HepG2 (cell line): ENCODE measurements around the gene CADPS2. TPM values are rescaled to one million over a fixed set of nuclear protein-coding genes. Genes with fewer than 3 reads are reported as not detected.

ENCODE experiments used
- ATAC-seq: fragments of 200-7000 bp; cut with Tn5 transposase; 3 replicates; pipeline ENCODE4 v1.9.1; 2020; ENCODE audit warnings: mild to moderate bottlenecking, moderate library complexity
- BruUV-seq: library from RNA; stranded (reverse); fragments of 400-500 nt; replicated peaks from 2 replicates; lab custom pipeline; 2021; lab: Mats Ljungman, UMichigan
- CTCF ChIA-PET: fragments of 300-600 bp; formaldehyde crosslinking; extraction: SDS; loops from one replicate; lab custom pipeline; 2021; ENCODE audit warnings: low total read pairs, inconsistent platforms, low intra/inter-chr PET ratio; lab: Yijun Ruan, JAX
- POLR2A ChIA-PET: fragments of 350-600 bp; sonication (Branson Sonifier 250); formaldehyde crosslinking; loops from one replicate; lab custom pipeline; 2020; ENCODE audit warnings: antibody characterized with exemption, inconsistent platforms; lab: Yijun Ruan, JAX
- DNase-seq: peaks from one replicate; pipeline ENCODE4 v3.0.0-alpha.2; 2015; ENCODE audit warnings: low spot score
- FAIRE-seq: peaks from 3 replicates; lab custom pipeline; 2011; peaks lifted over from hg19 to GRCh38; lab: Jason Lieb, UNC
- H2AFZ ChIP-seq: one replicate; pipeline ENCODE4 v1.6.1; 2011; ENCODE audit warnings: low read length, inconsistent platforms
- H3K27ac ChIP-seq: fragments of 300-600 bp; 3 replicates; pipeline ENCODE4 v1.8.0; 2011; ENCODE audit warnings: mixed run types, mild to moderate bottlenecking, mixed read lengths, low read length, inconsistent platforms; ENCODE audit not compliant: insufficient read depth; ENCODE audit errors: extremely low read length
- H3K27me3 ChIP-seq, 2 experiments: fragments of 200-600 bp in 1 of 2; 2 replicates in 1 of 2; 3 replicates in 1 of 2; pipeline versions ENCODE4 v1.6.0 to v1.8.0; 2011; ENCODE audit warnings: low read length in 2 of 2, mild to moderate bottlenecking in 2 of 2, moderate library complexity in 2 of 2, inconsistent platforms in 1 of 2; ENCODE audit not compliant: insufficient read depth in 2 of 2, control insufficient read depth in 1 of 2
- H3K36me3 ChIP-seq, 2 experiments: fragments of 200-600 bp in 1 of 2; replicated peaks in 1 of 2; 2 replicates in 1 of 2; 3 replicates in 1 of 2; pipeline versions ENCODE4 v1.5.1 to v1.8.0; 2011; ENCODE audit warnings: low read length in 2 of 2, inconsistent platforms in 1 of 2; ENCODE audit not compliant: insufficient read depth in 2 of 2, control insufficient read depth in 1 of 2
- H3K4me1 ChIP-seq: 2 replicates; pipeline ENCODE4 v1.5.1; 2012; ENCODE audit warnings: low read length, inconsistent platforms; ENCODE audit not compliant: insufficient read depth
- H3K4me2 ChIP-seq: 2 replicates; pipeline ENCODE4 v1.6.0; 2011; ENCODE audit warnings: low read depth, low read length, inconsistent platforms
- H3K4me3 ChIP-seq, 3 experiments: fragments of 200-600 bp in 1 of 3; sonication (generic), shearing (Covaris generic) in 1 of 3; replicated peaks in 1 of 3; 2 replicates each; pipeline ENCODE4 v1.5.1; 2011 to 2016; ENCODE audit warnings: low read length in 3 of 3, inconsistent platforms in 2 of 3, low read depth in 2 of 3, mild to moderate bottlenecking in 2 of 3, control low read depth in 1 of 3, mixed read lengths in 1 of 3; ENCODE audit not compliant: insufficient read depth in 1 of 3
- H3K79me2 ChIP-seq: one replicate; pipeline ENCODE4 v1.6.1; 2011; ENCODE audit warnings: low read length, inconsistent platforms; ENCODE audit not compliant: insufficient read depth
- H3K9ac ChIP-seq: 2 replicates; pipeline ENCODE4 v1.6.0; 2011; ENCODE audit warnings: mild to moderate bottlenecking, low read depth, low read length, inconsistent platforms; ENCODE audit not compliant: insufficient read depth
- H3K9me3 ChIP-seq: 2 replicates; pipeline ENCODE4 v1.5.1; 2012; ENCODE audit warnings: mild to moderate bottlenecking, low read length
- H4K20me1 ChIP-seq: 2 replicates; pipeline ENCODE4 v1.6.0; 2011; ENCODE audit warnings: inconsistent platforms, mild to moderate bottlenecking, low read length, moderate library complexity; ENCODE audit not compliant: insufficient read depth
- ARID5B ChIP-seq: IDR thresholded peaks from 2 replicates; pipeline ENCODE4 v1.4.0; 2020; ENCODE audit warnings: mild to moderate bottlenecking, missing genetic modification reagents
- CHD4 ChIP-seq: fragments of 200-600 bp; sonication (generic); IDR thresholded peaks from 2 replicates; pipeline ENCODE4 v1.7.0; 2017; ENCODE audit warnings: mild to moderate bottlenecking, low read length, borderline replicate concordance
- ESRRA ChIP-seq: sonication (generic); formaldehyde crosslinking; IDR thresholded peaks from 2 replicates; pipeline ENCODE4 v1.5.1; 2020; ENCODE audit warnings: mild to moderate bottlenecking, low read depth, missing genetic modification reagents
- GFI1 ChIP-seq: sonication (generic); formaldehyde crosslinking; IDR thresholded peaks from 2 replicates; pipeline ENCODE4 v1.5.0; 2020; ENCODE audit warnings: missing genetic modification reagents, mild to moderate bottlenecking, borderline replicate concordance
- HDAC6 ChIP-seq: fragments of 200-600 bp; sonication (generic); IDR thresholded peaks from 2 replicates; pipeline ENCODE4 v1.7.0; 2017; ENCODE audit warnings: mild to moderate bottlenecking, antibody characterized with exemption, low read length, low read depth
- HHEX ChIP-seq: IDR thresholded peaks from 2 replicates; pipeline ENCODE4 v1.6.1; 2016; ENCODE audit warnings: control low read depth
- SKI ChIP-seq: fragments of 450-650 bp; IDR thresholded peaks from one replicate; pipeline ENCODE4 v1.6.1; 2018; ENCODE audit warnings: mild to moderate bottlenecking; ENCODE audit not compliant: partially characterized antibody
- ZBTB20 ChIP-seq: sonication (generic); formaldehyde crosslinking; IDR thresholded peaks from 2 replicates; pipeline ENCODE4 v1.8.1; 2023; ENCODE audit warnings: missing genetic modification reagents, low read depth, mild to moderate bottlenecking, borderline replicate concordance
- ZFP36L2 ChIP-seq: sonication (generic); formaldehyde crosslinking; IDR thresholded peaks from 2 replicates; pipeline ENCODE4 v1.4.0; 2020; ENCODE audit warnings: missing genetic modification reagents
- ZNF547 ChIP-seq: sonication (generic); formaldehyde crosslinking; IDR thresholded peaks from 2 replicates; pipeline ENCODE4 v1.5.1; 2020; ENCODE audit warnings: mild to moderate bottlenecking, missing genetic modification reagents
- ZNF577 ChIP-seq: sonication (generic); formaldehyde crosslinking; IDR thresholded peaks from 2 replicates; pipeline ENCODE4 v1.4.0; 2020; ENCODE audit warnings: mild to moderate bottlenecking, low read depth, missing genetic modification reagents, borderline replicate concordance
- WGBS: methylation state at CpG from one replicate; pipeline ENCODE4 v1.1.6; 2017; ENCODE audit warnings: low lambda C conversion rate; 5-methylcytosine and 5-hydroxymethylcytosine counted together
- in situ Hi-C: cut with HindIII; loops from 2 replicates; pipeline ENCODE4 v1.10.0; 2017; ENCODE audit warnings: low pct_unique_long_range_greater_than_20kb; ENCODE audit not compliant: extremely low pct_ligation_motif_present
- intact Hi-C: fragments of 100-400 bp; cut with micrococcal nuclease; formaldehyde crosslinking; loops from one replicate; pipeline ENCODE4 v1.10.0; 2022; ENCODE audit not compliant: unreplicated experiment
- polyA plus RNA-seq, 8 experiments: library from polyadenylated mRNA; depleted of rRNA in 3 of 8; stranded (reverse) in 7 of 8; unstranded in 1 of 8; fragments of >200 nt; fragmentation: Illumina TruSeq in 4 of 8; extraction: Trizol in 4 of 8; gene quantifications; 2 replicates each; pipeline versions ENCODE4 v1.2.1 to v1.2.3, GENCODE V29; 2011 to 2016; ENCODE audit warnings: low read depth in 4 of 8, missing spikeins in 1 of 8, mixed read lengths in 1 of 8; ENCODE audit not compliant: insufficient read depth in 1 of 8
- total RNA-seq, 5 experiments: library from RNA; depleted of rRNA; stranded (reverse); fragments of >200 nt; fragmentation: Illumina TruSeq; extraction: Trizol; gene quantifications; 2 replicates each; pipeline ENCODE4 v1.2.3, GENCODE V29; 2016; ENCODE audit warnings: low read depth in 1 of 5
- TF ChIP-seq, protein P1 (sequence below), 2 experiments: sonication (generic) in 1 of 2; formaldehyde crosslinking in 1 of 2; IDR thresholded peaks; 2 replicates each; pipeline versions ENCODE4 v1.6.1 to v1.9.0; 2014 to 2022; ENCODE audit warnings: antibody characterized with exemption in 1 of 2, borderline replicate concordance in 1 of 2, inconsistent platforms in 1 of 2, low read depth in 1 of 2, missing genetic modification reagents in 1 of 2

CADPS2 gene
- total and polyA plus RNA-seq, 2 of the 13 experiments (the other 11 are each of a cell fraction or from before 2014, with no cell fraction given), result 17.6 to 43.8 TPM

DNA sequence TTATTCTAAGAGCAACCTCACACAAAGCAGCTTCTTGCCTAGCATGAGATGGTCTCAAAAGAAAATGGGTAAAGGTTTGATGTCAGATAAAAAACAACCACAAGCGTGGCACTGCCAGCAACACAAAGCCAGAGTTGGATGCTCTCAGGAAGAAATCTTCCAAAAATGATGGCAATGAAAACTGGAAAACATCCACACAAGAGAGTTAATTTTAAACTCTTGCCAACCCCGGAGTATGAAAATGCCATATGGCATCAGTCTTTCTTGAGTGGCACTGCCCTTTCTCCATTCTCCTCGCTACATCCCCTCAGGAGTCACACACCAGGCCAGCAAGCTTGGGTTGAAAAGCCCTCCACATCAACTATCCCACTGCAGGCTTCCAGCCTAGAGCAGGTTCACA, 41.0 kb downstream of the CADPS2 start (continued):
- TF ChIP-seq, protein P1, sequence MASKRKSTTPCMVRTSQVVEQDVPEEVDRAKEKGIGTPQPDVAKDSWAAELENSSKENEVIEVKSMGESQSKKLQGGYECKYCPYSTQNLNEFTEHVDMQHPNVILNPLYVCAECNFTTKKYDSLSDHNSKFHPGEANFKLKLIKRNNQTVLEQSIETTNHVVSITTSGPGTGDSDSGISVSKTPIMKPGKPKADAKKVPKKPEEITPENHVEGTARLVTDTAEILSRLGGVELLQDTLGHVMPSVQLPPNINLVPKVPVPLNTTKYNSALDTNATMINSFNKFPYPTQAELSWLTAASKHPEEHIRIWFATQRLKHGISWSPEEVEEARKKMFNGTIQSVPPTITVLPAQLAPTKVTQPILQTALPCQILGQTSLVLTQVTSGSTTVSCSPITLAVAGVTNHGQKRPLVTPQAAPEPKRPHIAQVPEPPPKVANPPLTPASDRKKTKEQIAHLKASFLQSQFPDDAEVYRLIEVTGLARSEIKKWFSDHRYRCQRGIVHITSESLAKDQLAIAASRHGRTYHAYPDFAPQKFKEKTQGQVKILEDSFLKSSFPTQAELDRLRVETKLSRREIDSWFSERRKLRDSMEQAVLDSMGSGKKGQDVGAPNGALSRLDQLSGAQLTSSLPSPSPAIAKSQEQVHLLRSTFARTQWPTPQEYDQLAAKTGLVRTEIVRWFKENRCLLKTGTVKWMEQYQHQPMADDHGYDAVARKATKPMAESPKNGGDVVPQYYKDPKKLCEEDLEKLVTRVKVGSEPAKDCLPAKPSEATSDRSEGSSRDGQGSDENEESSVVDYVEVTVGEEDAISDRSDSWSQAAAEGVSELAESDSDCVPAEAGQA (IDR thresholded peaks at IDR 0.05; ENCODE audit: low read depth), result no peak
- TF ChIP-seq, protein P1 (CRISPR knock-in tag; IDR thresholded peaks at IDR 0.05; ENCODE audit: borderline replicate concordance), result no peak
- no peak for TF ChIP-seq SKI

DNA sequence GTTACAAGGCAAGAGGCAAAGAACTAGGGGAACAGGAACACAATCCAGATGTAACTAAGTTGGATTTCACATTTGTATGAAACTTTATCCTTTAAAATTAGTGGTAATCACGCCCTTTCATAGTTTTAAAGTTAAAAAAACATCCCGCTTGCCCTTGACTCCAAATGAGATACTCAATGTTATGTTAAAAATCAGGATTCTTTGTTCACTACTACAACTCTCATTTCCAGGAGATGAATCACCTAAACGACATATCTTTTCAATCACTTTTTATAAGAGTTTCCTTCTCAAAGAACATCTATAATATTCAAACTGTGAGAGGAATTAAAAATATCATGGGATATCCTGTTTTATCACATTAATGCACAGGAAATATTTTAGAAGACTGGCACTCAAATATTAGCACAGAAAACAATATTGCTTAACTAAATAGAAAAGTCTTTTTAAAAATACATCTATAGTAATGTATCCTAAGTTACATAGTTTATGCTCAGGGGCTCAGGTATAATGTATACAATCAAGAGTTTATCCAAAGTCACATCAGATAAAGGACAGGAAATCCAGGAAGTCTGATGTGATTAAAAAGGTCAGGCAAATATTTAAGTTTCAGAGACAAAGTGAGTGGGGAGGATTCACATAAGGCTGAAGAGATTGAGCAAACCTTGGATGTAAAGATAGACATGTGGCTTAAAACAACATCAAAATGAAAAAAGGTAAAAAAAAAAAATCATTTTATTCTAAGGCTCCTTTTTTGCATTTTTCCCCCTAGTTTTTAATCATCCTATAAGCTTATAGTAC, 41.9 kb downstream of the CADPS2 start:
- H3K4me1 ChIP-seq, result peaks cover 46% of the 10 kb centered on the region
- H3K79me2 ChIP-seq, result no peaks in the 10 kb centered on the region
- no peaks in the 10 kb centered on the region for H3K27me3 ChIP-seq
- ChIA-PET POLR2A (no interaction called here), CTCF (no interaction called here)
- WGBS, result 91% methylated on average over 3 of the region's 3 CpGs
- peak; percentile 63 for DNase-seq
- no peak overlapping the region for H3K9ac ChIP-seq
- ATAC-seq, result no peak
- H2AFZ ChIP-seq, result no peak overlapping the region
- intact Hi-C loops (no loop called here), in situ Hi-C loops (no loop called here)
- H3K27ac ChIP-seq, result no peak overlapping the region
- no peaks in the 10 kb centered on the region for H4K20me1 ChIP-seq
- H3K4me3 ChIP-seq, result no peak overlapping the region
- FAIRE-seq, result no peak
- BruUV-seq, result no TSS peak
- H3K4me2 ChIP-seq, result no peak overlapping the region
- H3K9me3 ChIP-seq, result no peaks in the 10 kb centered on the region
- H3K36me3 ChIP-seq, result peaks cover 2 to 5% of the 10 kb centered on the region in 2 experiments; a peak in 2 of 5 replicates
- TF ChIP-seq GFI1 (CRISPR knock-in tag) (peak; percentile 69), ARID5B (no peak; the same call in 1 of the 2 replicates), ZBTB20 (CRISPR knock-in tag) (peak; percentile 63; the same call in 1 of the 2 replicates), ESRRA (no peak), ZNF547 (CRISPR knock-in tag) (no peak), HHEX (CRISPR knock-in tag) (no peak), ZFP36L2 (CRISPR knock-in tag) (no peak), ZNF577 (CRISPR knock-in tag) (no peak), CHD4 (no peak), HDAC6 (no peak)
